ENCODE data around the gene DUS1L. TPM values are rescaled to one million over a fixed set of nuclear protein-coding genes. Genes with fewer than 3 reads are reported as not detected.
A peak's percentile ranks its signal among the peaks of the same experiment; 100 is the strongest.

Gene DUS1L
- total and polyA plus RNA-seq, 2 donors (not counting 1 experiment from before 2014, with no cell fraction given): 109 to 241 TPM

DNA sequence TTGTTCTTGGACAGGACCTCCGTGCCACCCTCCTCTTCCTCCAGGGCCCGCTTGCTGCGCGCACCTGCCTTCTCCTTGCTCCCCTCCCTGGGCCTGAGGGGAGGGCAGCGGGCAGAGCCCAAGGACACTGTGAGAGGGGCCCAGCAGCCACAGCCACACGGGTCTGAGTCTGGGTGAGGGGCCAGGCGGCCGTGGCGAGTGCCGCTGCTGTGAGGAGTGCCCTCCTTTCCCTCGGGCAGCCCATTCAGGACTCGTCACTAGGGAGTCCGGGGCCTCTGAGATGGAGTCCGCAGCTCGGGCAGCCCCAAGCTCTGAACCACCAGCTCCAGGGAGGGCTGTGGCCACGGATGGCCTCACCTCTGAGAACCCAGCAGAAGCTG lies 5.6 kb downstream of the DUS1L start:
- H3K4me3 Mint-ChIP-seq: no peak overlapping the region
- CTCF ChIA-PET: no interaction called here
- Histone ChIP-seq H3K4me2 (replicated peaks; ENCODE audit: low read depth, low read length, poor library complexity, severe bottlenecking) (no peak overlapping the region), H3K9ac (ENCODE audit: low read length) (no peak overlapping the region), H3K79me2 (ENCODE audit: control insufficient read depth, insufficient read depth, low read length) (no peaks in the 10 kb centered on the region), H3K36me3 (replicated peaks in 1 of 2; ENCODE audit: control extremely low read depth in 1 of 2, control insufficient read depth in 1 of 2, extremely low read depth in 1 of 2, insufficient read depth in 2 of 2, low read length in 1 of 2) (peaks cover 0 to 45% of the 10 kb centered on the region in 2 experiments), H3K9me3 (ENCODE audit: control extremely low read depth in 1 of 3, control insufficient read depth in 2 of 3, insufficient read depth in 1 of 3, low read length in 2 of 3) (no peaks in the 10 kb centered on the region), H4K20me1 (ENCODE audit: control insufficient read depth, insufficient read depth, low read length, poor library complexity, severe bottlenecking) (peaks cover 7% of the 10 kb centered on the region), H3K4me1 (ENCODE audit: control insufficient read depth in 2 of 2, insufficient read depth in 2 of 2, low read length in 2 of 2) (peaks cover 7 to 15% of the 10 kb centered on the region in 2 donors), H3K4me3 (ENCODE audit: control extremely low read depth in 1 of 5, extremely low read depth in 1 of 5, insufficient read depth in 1 of 5, low read depth in 2 of 5, low read length in 4 of 5) (no peak overlapping the region), H3K27ac (ENCODE audit: low read length in 2 of 2) (no peak overlapping the region), H3K27me3 (replicated peaks in 1 of 4; ENCODE audit: control extremely low read depth in 1 of 4, control insufficient read depth in 3 of 4, insufficient read depth in 4 of 4, low read length in 3 of 4) (no peaks in the 10 kb centered on the region), H2AFZ (ENCODE audit: insufficient read depth, low read depth, low read length, poor library complexity, severe bottlenecking) (no peak overlapping the region)
- H3K27me3 Mint-ChIP-seq: no peaks in the 10 kb centered on the region
- H3K9me3 Mint-ChIP-seq (ENCODE audit: insufficient read depth): no peaks in the 10 kb centered on the region
- intact Hi-C loops (cut with micrococcal nuclease): no loop called here
- POLR2A ChIA-PET: interaction anchor here (0.7 kb wide), 1 partner anchor 835 kb away, joined by 3 read pairs; no protein-coding TSS in a partner anchor
- 91% methylated on average over 16 of the region's 16 CpGs for WGBS (ENCODE audit: insufficient coverage)
- peak overlapping the region; percentile 32 for H3K27ac Mint-ChIP-seq
- DNase-seq: no peak
- peaks cover 8% of the 10 kb centered on the region for H3K4me1 Mint-ChIP-seq
- TF ChIP-seq EZH2 (IDR thresholded peaks at IDR 0.05; ENCODE audit: borderline replicate concordance, insufficient read depth, low read depth, low read length, poor library complexity, severe bottlenecking): no peak
- TF ChIP-seq, protein P1, sequence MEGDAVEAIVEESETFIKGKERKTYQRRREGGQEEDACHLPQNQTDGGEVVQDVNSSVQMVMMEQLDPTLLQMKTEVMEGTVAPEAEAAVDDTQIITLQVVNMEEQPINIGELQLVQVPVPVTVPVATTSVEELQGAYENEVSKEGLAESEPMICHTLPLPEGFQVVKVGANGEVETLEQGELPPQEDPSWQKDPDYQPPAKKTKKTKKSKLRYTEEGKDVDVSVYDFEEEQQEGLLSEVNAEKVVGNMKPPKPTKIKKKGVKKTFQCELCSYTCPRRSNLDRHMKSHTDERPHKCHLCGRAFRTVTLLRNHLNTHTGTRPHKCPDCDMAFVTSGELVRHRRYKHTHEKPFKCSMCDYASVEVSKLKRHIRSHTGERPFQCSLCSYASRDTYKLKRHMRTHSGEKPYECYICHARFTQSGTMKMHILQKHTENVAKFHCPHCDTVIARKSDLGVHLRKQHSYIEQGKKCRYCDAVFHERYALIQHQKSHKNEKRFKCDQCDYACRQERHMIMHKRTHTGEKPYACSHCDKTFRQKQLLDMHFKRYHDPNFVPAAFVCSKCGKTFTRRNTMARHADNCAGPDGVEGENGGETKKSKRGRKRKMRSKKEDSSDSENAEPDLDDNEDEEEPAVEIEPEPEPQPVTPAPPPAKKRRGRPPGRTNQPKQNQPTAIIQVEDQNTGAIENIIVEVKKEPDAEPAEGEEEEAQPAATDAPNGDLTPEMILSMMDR (IDR thresholded peaks at IDR 0.05): no peak
- ATAC-seq (ENCODE audit: low read depth): no peak

DNA sequence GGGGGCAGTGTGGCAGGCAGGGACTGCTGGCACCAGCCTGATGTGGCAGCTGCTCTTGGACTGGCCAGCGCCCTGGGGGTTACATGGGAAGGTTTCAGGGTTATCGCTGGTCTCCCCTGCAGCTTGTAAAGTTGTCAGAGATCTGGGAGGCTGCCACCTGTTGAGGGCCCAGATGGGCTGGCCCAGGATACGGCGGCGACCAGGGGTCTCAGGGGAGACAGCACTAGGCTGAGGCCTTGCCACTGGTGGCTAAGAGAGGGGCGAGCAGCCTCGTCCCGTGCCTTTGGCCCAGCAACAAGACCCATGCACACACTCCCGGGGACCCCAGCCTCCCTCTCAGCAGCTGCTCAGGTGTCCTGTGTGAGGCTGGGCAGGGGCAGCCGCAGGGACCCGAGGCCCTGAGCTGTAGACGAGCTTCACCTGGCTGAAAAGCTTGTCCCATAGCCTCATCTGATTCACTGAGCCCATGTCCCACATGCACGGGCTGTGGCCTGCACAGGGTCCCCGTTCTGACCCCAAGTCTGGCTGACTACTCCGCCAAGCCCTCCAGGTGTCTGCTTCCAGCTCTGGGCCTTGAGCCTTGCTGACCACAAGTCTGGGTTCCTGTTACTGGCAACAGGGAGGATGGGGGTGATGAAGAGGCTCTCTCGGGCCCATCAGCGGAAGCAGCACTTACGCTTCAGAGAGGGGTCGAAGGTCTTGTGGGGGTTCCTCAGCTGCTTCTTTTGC lies 6.2 kb downstream of the DUS1L start:
- H3K27me3 ChIP-seq (replicated peaks in 1 of 4; ENCODE audit: control extremely low read depth in 1 of 4, control insufficient read depth in 3 of 4, insufficient read depth in 4 of 4, low read length in 3 of 4): no peaks in the 10 kb centered on the region
- H3K9ac ChIP-seq (ENCODE audit: low read length): no peak overlapping the region
- peaks cover 0 to 49% of the 10 kb centered on the region in 2 experiments for H3K36me3 ChIP-seq (replicated peaks in 1 of 2; ENCODE audit: control extremely low read depth in 1 of 2, control insufficient read depth in 1 of 2, extremely low read depth in 1 of 2, insufficient read depth in 2 of 2, low read length in 1 of 2)
- no peaks in the 10 kb centered on the region for H3K79me2 ChIP-seq (ENCODE audit: control insufficient read depth, insufficient read depth, low read length)
- POLR2A ChIA-PET: interaction anchor here (0.7 kb wide), 1 partner anchor 834 kb away, joined by 3 read pairs; no protein-coding TSS in a partner anchor
- CTCF ChIA-PET: no interaction called here
- H3K4me2 ChIP-seq (replicated peaks; ENCODE audit: low read depth, low read length, poor library complexity, severe bottlenecking): no peak overlapping the region
- Mint-ChIP-seq H3K27ac (no peak overlapping the region), H3K4me1 (peaks cover 5% of the 10 kb centered on the region), H3K9me3 (ENCODE audit: insufficient read depth) (no peaks in the 10 kb centered on the region), H3K27me3 (no peaks in the 10 kb centered on the region), H3K4me3 (no peak overlapping the region)
- DNase-seq: no peak
- no peaks in the 10 kb centered on the region for H3K9me3 ChIP-seq (ENCODE audit: control extremely low read depth in 1 of 3, control insufficient read depth in 2 of 3, insufficient read depth in 1 of 3, low read length in 2 of 3)
- H2AFZ ChIP-seq (ENCODE audit: insufficient read depth, low read depth, low read length, poor library complexity, severe bottlenecking): no peak overlapping the region
- intact Hi-C loops (cut with micrococcal nuclease): no loop called here
- no peak overlapping the region for H3K4me3 ChIP-seq (ENCODE audit: control extremely low read depth in 1 of 5, extremely low read depth in 1 of 5, insufficient read depth in 1 of 5, low read depth in 2 of 5, low read length in 4 of 5)
- peaks cover 1% of the 10 kb centered on the region for H4K20me1 ChIP-seq (ENCODE audit: control insufficient read depth, insufficient read depth, low read length, poor library complexity, severe bottlenecking)
- H3K4me1 ChIP-seq (ENCODE audit: control insufficient read depth in 2 of 2, insufficient read depth in 2 of 2, low read length in 2 of 2): peaks cover 1 to 9% of the 10 kb centered on the region in 2 donors
- no peak for ATAC-seq (ENCODE audit: low read depth)
- WGBS (ENCODE audit: insufficient coverage): 80% methylated on average over 19 of the region's 19 CpGs
- TF ChIP-seq EZH2 (IDR thresholded peaks at IDR 0.05; ENCODE audit: borderline replicate concordance, insufficient read depth, low read depth, low read length, poor library complexity, severe bottlenecking): no peak
- TF ChIP-seq, protein P1 (IDR thresholded peaks at IDR 0.05): no peak
- no peak overlapping the region for H3K27ac ChIP-seq (ENCODE audit: low read length in 2 of 2)
